GM21515 (cell line): ENCODE results near the gene TRERF1.
"Not testable (repeated sequence)": the region's sequence is repeated elsewhere in the genome, so short reads cannot be mapped to it uniquely, and the experiment has no call there.

ENCODE experiments used
- ATAC-seq: cut with Tn5 transposase; IDR thresholded peaks from one replicate; pipeline ENCODE4 v1.9.1; 2021; ENCODE audit not compliant: unreplicated experiment

TRERF1 gene

GRCh38 chr6:42449917-42450476, 1.7 kb downstream of the TRERF1 start:
- no peak for ATAC-seq

- no peak for ATAC-seq
These were observed 2.6 kb downstream of the TRERF1 start for GRCh38 chr6:42448927-42449659.

- ATAC-seq = no peak
These were observed 3.3 kb downstream of the TRERF1 start for GRCh38 chr6:42448391-42448790.

- no peak for ATAC-seq
These were observed 4.7 kb downstream of the TRERF1 start for GRCh38 chr6:42446996-42447395.

GRCh38 chr6:42446370-42446769, 5.4 kb downstream of the TRERF1 start:
- ATAC-seq = no peak

GRCh38 chr6:42445955-42446354, 5.8 kb downstream of the TRERF1 start:
- not testable (repeated sequence) for ATAC-seq

GRCh38 chr6:42443312-42444060, 8.2 kb downstream of the TRERF1 start:
- no peak for ATAC-seq

GRCh38 chr6:42441697-42442081, 10.0 kb downstream of the TRERF1 start:
- no peak for ATAC-seq

- no peak for ATAC-seq
These were observed 10.7 kb downstream of the TRERF1 start for GRCh38 chr6:42440778-42441696.

- no peak for ATAC-seq
These were observed 11.7 kb downstream of the TRERF1 start for GRCh38 chr6:42440027-42440426.

GRCh38 chr6:42436825-42437224, 14.9 kb downstream of the TRERF1 start:
- ATAC-seq = no peak

GRCh38 chr6:42434237-42434636, 17.5 kb downstream of the TRERF1 start:
- no peak for ATAC-seq

- no peak for ATAC-seq
These were observed 18.3 kb downstream of the TRERF1 start for GRCh38 chr6:42433409-42433808.

GRCh38 chr6:42431877-42432276, 19.8 kb downstream of the TRERF1 start:
- ATAC-seq = no peak

GRCh38 chr6:42431356-42431755, 20.4 kb downstream of the TRERF1 start:
- ATAC-seq = no peak

GRCh38 chr6:42429836-42430235, 21.9 kb downstream of the TRERF1 start:
- no peak for ATAC-seq

GRCh38 chr6:42429042-42429585, 22.6 kb downstream of the TRERF1 start:
- no peak for ATAC-seq

- peak; percentile 45 for ATAC-seq
These were observed 23.2 kb downstream of the TRERF1 start for GRCh38 chr6:42428326-42429041.

GRCh38 chr6:42427871-42428270, 23.9 kb downstream of the TRERF1 start:
- no peak for ATAC-seq

GRCh38 chr6:42426191-42426590, 25.5 kb downstream of the TRERF1 start:
- no peak for ATAC-seq
